SU-DHL-6 (cell line): ENCODE data around the gene GPR157.

Source experiments
- H2AFZ ChIP-seq: fragments of 200-600 bp; sonication (generic); 2 replicates; pipeline ENCODE4 v1.6.1; 2014; ENCODE audit warnings: low read depth, mild to moderate bottlenecking, moderate library complexity, mixed read lengths, antibody characterized with exemption, low read length; ENCODE audit not compliant: severe bottlenecking
- H3F3A ChIP-seq: fragments of 200-600 bp; shearing (Covaris generic); 2 replicates; pipeline ENCODE4 v1.6.0; 2016; ENCODE audit warnings: antibody characterized with exemption, mild to moderate bottlenecking; ENCODE audit not compliant: insufficient read depth
- H3K27ac ChIP-seq: fragments of 200-600 bp; sonication (generic); 2 replicates; pipeline ENCODE4 v1.5.1; 2016; ENCODE audit warnings: low read depth, mild to moderate bottlenecking, low read length, moderate library complexity, mixed read lengths
- H3K27me3 ChIP-seq: fragments of 200-600 bp; sonication (generic), shearing (Covaris generic); 2 replicates; pipeline ENCODE4 v1.6.0; 2014; ENCODE audit warnings: mild to moderate bottlenecking, low read length
- H3K36me3 ChIP-seq: fragments of 200-600 bp; sonication (generic); 2 replicates; pipeline ENCODE4 v1.6.1; 2014; ENCODE audit warnings: mild to moderate bottlenecking, low read length, mixed read lengths
- H3K4me2 ChIP-seq: fragments of 300-600, 200-600 bp; shearing (Covaris generic), sonication (generic); 2 replicates; pipeline ENCODE4 v1.6.0; 2014; ENCODE audit warnings: low read length, low read depth, mild to moderate bottlenecking; ENCODE audit not compliant: poor library complexity, severe bottlenecking
- H3K4me3 ChIP-seq: fragments of 200-600 bp; sonication (generic); 2 replicates; pipeline ENCODE4 v1.5.1; 2014; ENCODE audit warnings: antibody characterized with exemption, low read length, mild to moderate bottlenecking, mixed read lengths; ENCODE audit not compliant: insufficient read depth, poor library complexity, severe bottlenecking
- H3K79me2 ChIP-seq: fragments of 200-600 bp; sonication (generic); 2 replicates; pipeline ENCODE4 v1.6.1; 2014; ENCODE audit warnings: mild to moderate bottlenecking, low read length, moderate library complexity; ENCODE audit not compliant: insufficient read depth
- H3K9ac ChIP-seq: fragments of 200-600 bp; sonication (generic); 2 replicates; pipeline ENCODE4 v1.7.0; 2014; ENCODE audit warnings: mild to moderate bottlenecking, low read length
- H3K9me2 ChIP-seq: fragments of 200-600 bp; sonication (generic); replicated peaks from 2 replicates; pipeline ENCODE4 v1.6.1; 2014; ENCODE audit warnings: low read length; ENCODE audit not compliant: insufficient read depth
- H3K9me3 ChIP-seq: fragments of 200-600 bp; sonication (generic); 2 replicates; pipeline ENCODE4 v1.6.1; 2014; ENCODE audit warnings: low read length, mixed read lengths; ENCODE audit not compliant: insufficient read depth
- H4K20me1 ChIP-seq: fragments of 200-600 bp; sonication (generic); 2 replicates; pipeline ENCODE4 v1.6.1; 2014; ENCODE audit warnings: low read depth, mild to moderate bottlenecking, antibody characterized with exemption, low read length, moderate library complexity, mixed read lengths
- EZH2phosphoT487 ChIP-seq: fragments of 200-600 bp; sonication (generic), shearing (Covaris generic); conservative IDR thresholded peaks from 2 replicates; pipeline ENCODE4 v1.6.1; 2018; ENCODE audit warnings: mild to moderate bottlenecking, antibody characterized with exemption, low read length, moderate library complexity, mixed read lengths
- TF ChIP-seq, protein P1 (sequence below): fragments of 200-600 bp; sonication (generic); IDR thresholded peaks from one replicate; pipeline ENCODE4 v1.5.1; 2017; ENCODE audit warnings: antibody characterized with exemption, mild to moderate bottlenecking, low read length, moderate library complexity; ENCODE audit not compliant: insufficient read depth, poor library complexity, severe bottlenecking

GPR157 gene

DNA sequence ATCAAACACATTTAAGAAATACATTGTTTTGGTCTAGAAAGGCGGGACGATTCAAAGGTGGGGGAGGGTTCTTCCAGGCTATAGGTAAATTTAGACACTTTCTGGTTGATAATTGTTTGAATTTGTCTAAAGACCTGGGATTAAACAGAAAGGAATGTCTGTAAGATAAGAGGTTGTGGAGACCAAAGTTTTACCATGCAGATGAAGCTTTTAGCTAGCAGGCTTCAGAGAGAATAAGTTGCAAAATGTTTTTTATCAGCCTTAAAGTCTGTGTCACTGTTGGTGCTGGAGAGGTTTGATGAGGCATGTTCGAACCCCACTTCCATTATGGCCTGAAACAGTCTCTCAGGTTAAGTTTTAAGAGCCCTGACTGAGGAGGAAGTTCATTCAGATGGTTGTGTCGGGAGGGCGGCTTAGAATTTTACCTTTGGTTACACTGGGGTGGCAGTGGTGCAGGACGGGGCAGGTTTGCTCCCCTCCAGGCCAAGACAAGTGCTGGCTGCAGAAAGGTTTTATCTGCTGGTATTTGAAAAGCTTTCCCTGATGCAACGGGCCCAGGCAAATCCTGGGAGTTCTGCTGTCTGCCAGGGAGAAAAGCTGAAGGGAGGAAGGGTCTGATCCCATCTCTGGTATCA, 43.5 kb downstream of the GPR157 start:
- TF ChIP-seq, protein P1, sequence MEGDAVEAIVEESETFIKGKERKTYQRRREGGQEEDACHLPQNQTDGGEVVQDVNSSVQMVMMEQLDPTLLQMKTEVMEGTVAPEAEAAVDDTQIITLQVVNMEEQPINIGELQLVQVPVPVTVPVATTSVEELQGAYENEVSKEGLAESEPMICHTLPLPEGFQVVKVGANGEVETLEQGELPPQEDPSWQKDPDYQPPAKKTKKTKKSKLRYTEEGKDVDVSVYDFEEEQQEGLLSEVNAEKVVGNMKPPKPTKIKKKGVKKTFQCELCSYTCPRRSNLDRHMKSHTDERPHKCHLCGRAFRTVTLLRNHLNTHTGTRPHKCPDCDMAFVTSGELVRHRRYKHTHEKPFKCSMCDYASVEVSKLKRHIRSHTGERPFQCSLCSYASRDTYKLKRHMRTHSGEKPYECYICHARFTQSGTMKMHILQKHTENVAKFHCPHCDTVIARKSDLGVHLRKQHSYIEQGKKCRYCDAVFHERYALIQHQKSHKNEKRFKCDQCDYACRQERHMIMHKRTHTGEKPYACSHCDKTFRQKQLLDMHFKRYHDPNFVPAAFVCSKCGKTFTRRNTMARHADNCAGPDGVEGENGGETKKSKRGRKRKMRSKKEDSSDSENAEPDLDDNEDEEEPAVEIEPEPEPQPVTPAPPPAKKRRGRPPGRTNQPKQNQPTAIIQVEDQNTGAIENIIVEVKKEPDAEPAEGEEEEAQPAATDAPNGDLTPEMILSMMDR = no peak
- no peak for TF ChIP-seq EZH2phosphoT487
- Histone ChIP-seq H3K36me3 (no peaks in the 10 kb centered on the region), H3K9ac (no peak overlapping the region), H3K4me2 (no peak overlapping the region), H3K4me3 (no peak overlapping the region), H2AFZ (no peak overlapping the region), H3K79me2 (no peaks in the 10 kb centered on the region), H3F3A (0 out of 2 replicates have a peak, but pooled peaks cover 6% of the 10 kb centered on the region), H3K9me3 (peaks cover 3% of the 10 kb centered on the region; the same call in 1 of the 2 replicates), H3K27me3 (no peaks in the 10 kb centered on the region), H3K27ac (no peak overlapping the region), H3K9me2 (no peaks in the 10 kb centered on the region), H4K20me1 (no peaks in the 10 kb centered on the region)

DNA sequence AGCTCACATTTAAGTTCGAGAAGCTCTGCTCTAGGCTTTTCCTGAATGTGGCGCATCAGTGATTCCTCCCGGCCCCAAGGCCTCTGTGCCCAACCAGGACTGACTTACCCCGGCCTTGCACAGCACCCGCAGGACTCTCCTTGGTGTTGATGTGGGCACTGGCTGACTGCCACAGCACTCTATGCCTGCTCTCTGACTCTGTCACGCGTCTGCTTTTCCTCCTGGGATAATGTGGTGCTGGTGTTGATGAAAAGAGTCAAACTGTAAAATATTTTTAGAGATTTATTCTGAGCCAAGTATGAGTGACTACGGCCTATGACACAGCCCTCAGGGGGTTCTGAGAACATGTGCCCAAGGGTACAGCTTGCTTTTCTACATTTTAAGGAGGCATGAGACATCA, 44.0 kb downstream of the GPR157 start:
- TF ChIP-seq, protein P1 = no peak
- TF ChIP-seq EZH2phosphoT487 = no peak
- H3K9me3 ChIP-seq = peaks cover 3% of the 10 kb centered on the region; the same call in 1 of the 2 replicates
- H3K9ac ChIP-seq = no peak overlapping the region
- H4K20me1 ChIP-seq = no peaks in the 10 kb centered on the region
- H3K9me2 ChIP-seq = no peaks in the 10 kb centered on the region
- H3K36me3 ChIP-seq = no peaks in the 10 kb centered on the region
- H3K4me2 ChIP-seq = no peak overlapping the region
- H3F3A ChIP-seq = 0 out of 2 replicates have a peak, but pooled peaks cover 6% of the 10 kb centered on the region
- H3K4me3 ChIP-seq = no peak overlapping the region
- no peaks in the 10 kb centered on the region for H3K27me3 ChIP-seq
- no peak overlapping the region for H3K27ac ChIP-seq
- H3K79me2 ChIP-seq = no peaks in the 10 kb centered on the region
- H2AFZ ChIP-seq = no peak overlapping the region

DNA sequence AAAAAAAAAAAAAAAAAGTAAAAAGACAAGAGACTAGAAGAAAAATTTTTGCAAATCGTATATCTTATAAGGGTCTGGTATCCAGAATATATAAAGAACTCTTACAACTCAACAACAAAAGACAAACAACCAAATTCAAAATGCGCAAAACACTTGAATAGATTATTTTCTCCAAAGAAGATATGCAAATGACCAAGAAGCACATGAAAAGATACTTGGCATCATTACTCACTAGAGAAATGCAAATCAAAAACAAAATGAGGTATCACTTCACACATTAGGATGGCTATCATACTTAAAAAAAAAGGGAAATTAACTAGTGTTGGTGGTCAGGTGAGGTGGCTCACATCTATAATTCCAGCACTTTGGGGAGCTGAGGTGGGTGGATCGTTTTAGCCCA, 47.4 kb downstream of the GPR157 start:
- Histone ChIP-seq H3K9ac (no peak overlapping the region), H3K27ac (no peak overlapping the region)

More for the DNA sequence above, 47.4 kb downstream of the GPR157 start:
- Histone ChIP-seq H3K4me3 (no peak overlapping the region), H3K27me3 (no peaks in the 10 kb centered on the region), H2AFZ (no peak overlapping the region), H3K9me2 (no peaks in the 10 kb centered on the region), H3K9me3 (no peaks in the 10 kb centered on the region), H4K20me1 (no peaks in the 10 kb centered on the region), H3K4me2 (peak overlapping the region; percentile 53), H3F3A (peaks cover 10% of the 10 kb centered on the region; the same call in 1 of the 2 replicates), H3K79me2 (no peaks in the 10 kb centered on the region), H3K36me3 (no peaks in the 10 kb centered on the region)
- TF ChIP-seq, protein P1 = no peak
- TF ChIP-seq EZH2phosphoT487 = no peak
